Thymus (tissue), 11 donors: ENCODE measurements around the gene DUSP10. TPM values are rescaled to one million over a fixed set of nuclear protein-coding genes. Genes with fewer than 3 reads are reported as not detected.

Experiments
- DNase-seq, 9 donors: peaks; one replicate each; pipeline ENCODE4 v3.0.0-alpha.2; 2013; ENCODE audit warnings: low spot score in 9 of 9, low read depth in 6 of 9, missing footprints in 1 of 9
- H3K27ac ChIP-seq, 2 donors: one replicate each; pipeline ENCODE4 v1.5.1; 2013; ENCODE audit warnings: control low read depth in 1 of 2, low read depth in 1 of 2, low read length in 1 of 2, mild to moderate bottlenecking in 1 of 2, moderate library complexity in 1 of 2
- H3K27me3 ChIP-seq, 2 donors: one replicate each; pipeline ENCODE4 v1.5.1; 2013; ENCODE audit warnings: low read length in 1 of 2; ENCODE audit not compliant: control insufficient read depth in 2 of 2, insufficient read depth in 1 of 2
- H3K36me3 ChIP-seq, 2 donors: one replicate each; pipeline ENCODE4 v1.5.1; 2013; ENCODE audit warnings: low read length in 1 of 2, mild to moderate bottlenecking in 1 of 2, moderate library complexity in 1 of 2; ENCODE audit not compliant: control insufficient read depth in 2 of 2, insufficient read depth in 2 of 2
- H3K4me1 ChIP-seq, 2 donors: one replicate each; pipeline ENCODE4 v1.5.1; 2013; ENCODE audit warnings: low read length in 2 of 2; ENCODE audit not compliant: control insufficient read depth in 2 of 2, insufficient read depth in 2 of 2
- H3K4me3 ChIP-seq, 2 donors: one replicate each; pipeline ENCODE4 v1.5.1; 2013; ENCODE audit warnings: low read length in 2 of 2, control low read depth in 1 of 2, mild to moderate bottlenecking in 1 of 2
- H3K9me3 ChIP-seq, 2 donors: one replicate each; pipeline ENCODE4 v1.5.1; 2013; ENCODE audit warnings: low read length in 1 of 2, mild to moderate bottlenecking in 1 of 2; ENCODE audit not compliant: control insufficient read depth in 2 of 2, insufficient read depth in 1 of 2
- WGBS: extraction: QIAGEN DNeasy Blood & Tissue Kit; methylation state at CpG from one replicate; pipeline ENCODE4 v1.1.7; 2013; 5-methylcytosine and 5-hydroxymethylcytosine counted together
- polyA plus RNA-seq: library from polyadenylated mRNA; stranded (reverse); fragments of 200-250 nt; gene quantifications from one replicate; pipeline ENCODE4 v1.2.3, GENCODE V29; 2013
- total RNA-seq: library from RNA; stranded (reverse); fragments of 120-200 nt; gene quantifications from one replicate; pipeline ENCODE4 v1.2.4, GENCODE V29; 2013
- donor health status: healthy.

Gene DUSP10
- total and polyA plus RNA-seq, 2 donors = 9.3 to 11.3 TPM

- Histone ChIP-seq H3K27me3 (no peaks in the 10 kb centered on the region), H3K4me3 (no peak overlapping the region), H3K27ac (no peak overlapping the region), H3K4me1 (peaks cover 5 to 34% of the 10 kb centered on the region in 2 donors), H3K9me3 (peaks cover 2 to 8% of the 10 kb centered on the region in 2 donors), H3K36me3 (peaks cover 4% of the 10 kb centered on the region in 2 donors)
- WGBS = 76% methylated on average over 2 of the region's 2 CpGs
- no peak for DNase-seq
Observed at GRCh38 chr1:221720545-221720944, 21.3 kb downstream of the DUSP10 start.

- Histone ChIP-seq H3K4me3 (no peak overlapping the region), H3K9me3 (peaks cover 2 to 8% of the 10 kb centered on the region in 2 donors), H3K36me3 (peaks cover 4% of the 10 kb centered on the region in 2 donors), H3K4me1 (peaks cover 5 to 38% of the 10 kb centered on the region in 2 donors), H3K27ac (no peak overlapping the region), H3K27me3 (no peaks in the 10 kb centered on the region)
- no peak for DNase-seq
- 97% methylated on average over 2 of the region's 2 CpGs for WGBS
Observed at GRCh38 chr1:221719987-221720386, 21.9 kb downstream of the DUSP10 start.

- H3K4me1 ChIP-seq = peaks cover 3 to 40% of the 10 kb centered on the region in 2 donors
- no peak overlapping the region for H3K27ac ChIP-seq
- 97% methylated on average over 1 of the region's 1 CpG for WGBS
Observed at GRCh38 chr1:221719278-221719597, 22.7 kb downstream of the DUSP10 start.

GRCh38 chr1:221718381-221719277 lies 23.3 kb downstream of the DUSP10 start:
- no peak for DNase-seq
- Histone ChIP-seq H3K36me3 (peaks cover 0 to under 1% of the 10 kb centered on the region in 2 donors), H3K9me3 (peaks cover 0 to 9% of the 10 kb centered on the region in 2 donors), H3K27me3 (no peaks in the 10 kb centered on the region), H3K4me1 (peaks cover 3 to 42% of the 10 kb centered on the region in 2 donors), H3K27ac (no peak overlapping the region), H3K4me3 (no peak overlapping the region)
- 75% methylated on average over 5 of the region's 5 CpGs for WGBS

More at GRCh38 chr1:221719278-221719597, 22.7 kb downstream of the DUSP10 start:
- DNase-seq = no peak
- Histone ChIP-seq H3K36me3 (peaks cover 4% of the 10 kb centered on the region in 2 donors), H3K27me3 (no peaks in the 10 kb centered on the region), H3K9me3 (peaks cover 2 to 9% of the 10 kb centered on the region in 2 donors), H3K4me3 (no peak overlapping the region)

GRCh38 chr1:221717485-221717853 lies 24.4 kb downstream of the DUSP10 start:
- Histone ChIP-seq H3K27ac (no peak overlapping the region), H3K9me3 (peaks cover 0 to 2% of the 10 kb centered on the region in 2 donors), H3K36me3 (no peaks in the 10 kb centered on the region), H3K27me3 (no peaks in the 10 kb centered on the region), H3K4me1 (peaks cover 7 to 47% of the 10 kb centered on the region in 2 donors), H3K4me3 (no peak overlapping the region)
- WGBS = 90% methylated on average over 2 of the region's 2 CpGs
- no peak for DNase-seq

GRCh38 chr1:221716713-221717484 lies 25.0 kb downstream of the DUSP10 start:
- no peak for DNase-seq
- no peak overlapping the region for H3K4me3 ChIP-seq
- no peak overlapping the region for H3K27ac ChIP-seq
- H3K4me1 ChIP-seq = peaks cover 7 to 46% of the 10 kb centered on the region in 2 donors
- H3K27me3 ChIP-seq = no peaks in the 10 kb centered on the region
- no peaks in the 10 kb centered on the region for H3K36me3 ChIP-seq
- H3K9me3 ChIP-seq = peaks cover 0 to 2% of the 10 kb centered on the region in 2 donors
- 87% methylated on average over 7 of the region's 7 CpGs for WGBS

GRCh38 chr1:221715321-221716169 lies 26.3 kb downstream of the DUSP10 start:
- 94% methylated on average over 2 of the region's 2 CpGs for WGBS
- H3K4me3 ChIP-seq = no peak overlapping the region
- no peak overlapping the region for H3K27ac ChIP-seq
- DNase-seq = no peak
- no peaks in the 10 kb centered on the region for H3K27me3 ChIP-seq
- no peaks in the 10 kb centered on the region for H3K36me3 ChIP-seq
- peaks cover 7 to 50% of the 10 kb centered on the region in 2 donors for H3K4me1 ChIP-seq
- peaks cover 0 to 2% of the 10 kb centered on the region in 2 donors for H3K9me3 ChIP-seq

- no peak overlapping the region for H3K27ac ChIP-seq
- H3K27me3 ChIP-seq = no peaks in the 10 kb centered on the region
- H3K4me1 ChIP-seq = peaks cover 7 to 56% of the 10 kb centered on the region in 2 donors
- peaks cover 0 to 2% of the 10 kb centered on the region in 2 donors for H3K9me3 ChIP-seq
- no peak overlapping the region for H3K4me3 ChIP-seq
- 94% methylated on average over 16 of the region's 16 CpGs for WGBS
- H3K36me3 ChIP-seq = no peaks in the 10 kb centered on the region
- DNase-seq = no peak
Observed at GRCh38 chr1:221714227-221715152, 27.4 kb downstream of the DUSP10 start.
